CD4-positive, alpha-beta T cell (primary cell): ENCODE results near the gene NOD2. TPM values are rescaled to one million over a fixed set of nuclear protein-coding genes. Genes with fewer than 3 reads are reported as not detected.

ENCODE experiments used
- ATAC-seq: fragments of 200-7000 bp; cut with Tn5 transposase; one replicate; pipeline ENCODE4 v1.10.0; 2022; ENCODE audit warnings: mild to moderate bottlenecking; ENCODE audit not compliant: poor library complexity
- CTCF ChIA-PET: fragments of 350-600 bp; sonication (Branson Sonifier 250); formaldehyde crosslinking; loops from one replicate; lab custom pipeline; 2021; ENCODE audit warnings: antibody characterized with exemption, inconsistent platforms; lab: Charles Lee
- POLR2A ChIA-PET: fragments of 350-600 bp; sonication (Branson Sonifier 250); formaldehyde crosslinking; loops from one replicate; lab custom pipeline; 2021; ENCODE audit warnings: antibody characterized with exemption, inconsistent platforms; lab: Charles Lee
- DNase-seq, 14 experiments: peaks; one replicate each; pipeline ENCODE4 v3.0.0-alpha.2; 2013 to 2020; ENCODE audit warnings: mixed read lengths in 2 of 14
- H3K27ac ChIP-seq, 2 donors: one replicate each; pipeline versions ENCODE4 v1.5.1 to v1.7.0; 2013; ENCODE audit warnings: low read length in 2 of 2, low read depth in 1 of 2, mild to moderate bottlenecking in 1 of 2
- H3K27me3 ChIP-seq, 2 experiments: 1 replicate in 1 of 2; 2 replicates in 1 of 2; pipeline versions ENCODE4 v1.6.1 to v1.7.0; 2013; ENCODE audit warnings: low read length in 2 of 2, control low read depth in 1 of 2, mild to moderate bottlenecking in 1 of 2, moderate library complexity in 1 of 2; ENCODE audit not compliant: insufficient read depth in 2 of 2, control insufficient read depth in 1 of 2
- H3K36me3 ChIP-seq: one replicate; pipeline ENCODE4 v1.6.1; 2013; ENCODE audit warnings: low read length, control low read depth; ENCODE audit not compliant: insufficient read depth
- H3K4me1 ChIP-seq: one replicate; pipeline ENCODE4 v1.6.1; 2013; ENCODE audit warnings: low read length, control low read depth; ENCODE audit not compliant: insufficient read depth
- H3K4me3 ChIP-seq: one replicate; pipeline ENCODE4 v1.5.1; 2013; ENCODE audit warnings: mild to moderate bottlenecking, low read length, moderate library complexity
- H3K9me3 ChIP-seq, 2 experiments: 1 replicate in 1 of 2; 2 replicates in 1 of 2; pipeline versions ENCODE4 v1.6.1 to v1.7.0; 2013; ENCODE audit warnings: low read length in 2 of 2, mild to moderate bottlenecking in 2 of 2, control low read depth in 1 of 2, moderate library complexity in 1 of 2; ENCODE audit not compliant: control insufficient read depth in 1 of 2, insufficient read depth in 1 of 2
- H3K27ac Mint-ChIP-seq: one replicate; pipeline ENCODE4 v1.8.0; 2020; ENCODE audit warnings: mixed read lengths
- H3K27me3 Mint-ChIP-seq: one replicate; pipeline ENCODE4 v1.8.0; 2021; ENCODE audit warnings: mixed read lengths
- H3K36me3 Mint-ChIP-seq: one replicate; pipeline ENCODE4 v1.8.0; 2021; ENCODE audit warnings: low read depth, mixed read lengths
- H3K4me1 Mint-ChIP-seq: one replicate; pipeline ENCODE4 v1.8.0; 2021; ENCODE audit warnings: low read depth, mixed read lengths
- H3K4me3 Mint-ChIP-seq: one replicate; pipeline ENCODE4 v1.8.0; 2020; ENCODE audit warnings: mild to moderate bottlenecking, mixed read lengths
- H3K9me3 Mint-ChIP-seq: one replicate; pipeline ENCODE4 v1.8.0; 2020; ENCODE audit warnings: mixed read lengths
- intact Hi-C, 2 experiments: fragments of 100-400 bp; cut with DNase I in 1 of 2; cut with micrococcal nuclease in 1 of 2; formaldehyde crosslinking; loops; one replicate each; pipeline versions ENCODE4 v1.15.1 to v1.9.0; 2023 to 2025; cut with DNase I, micrococcal nuclease
- total RNA-seq, 174 experiments: library from RNA in 2 of 174; stranded (reverse) in 2 of 174; gene quantifications; one replicate each; pipeline ENCODE4 v1.2.3 and lab custom pipeline; 2021 to 2026
- TF ChIP-seq, protein P1 (sequence below): fragments of 200-600 bp; IDR thresholded peaks from one replicate; pipeline ENCODE4 v1.8.0; 2022; ENCODE audit warnings: antibody characterized with exemption, mild to moderate bottlenecking

The NOD2 gene
- total RNA-seq, 2 experiments from 2014 or later, result 4.5 to 5.3 TPM

DNA sequence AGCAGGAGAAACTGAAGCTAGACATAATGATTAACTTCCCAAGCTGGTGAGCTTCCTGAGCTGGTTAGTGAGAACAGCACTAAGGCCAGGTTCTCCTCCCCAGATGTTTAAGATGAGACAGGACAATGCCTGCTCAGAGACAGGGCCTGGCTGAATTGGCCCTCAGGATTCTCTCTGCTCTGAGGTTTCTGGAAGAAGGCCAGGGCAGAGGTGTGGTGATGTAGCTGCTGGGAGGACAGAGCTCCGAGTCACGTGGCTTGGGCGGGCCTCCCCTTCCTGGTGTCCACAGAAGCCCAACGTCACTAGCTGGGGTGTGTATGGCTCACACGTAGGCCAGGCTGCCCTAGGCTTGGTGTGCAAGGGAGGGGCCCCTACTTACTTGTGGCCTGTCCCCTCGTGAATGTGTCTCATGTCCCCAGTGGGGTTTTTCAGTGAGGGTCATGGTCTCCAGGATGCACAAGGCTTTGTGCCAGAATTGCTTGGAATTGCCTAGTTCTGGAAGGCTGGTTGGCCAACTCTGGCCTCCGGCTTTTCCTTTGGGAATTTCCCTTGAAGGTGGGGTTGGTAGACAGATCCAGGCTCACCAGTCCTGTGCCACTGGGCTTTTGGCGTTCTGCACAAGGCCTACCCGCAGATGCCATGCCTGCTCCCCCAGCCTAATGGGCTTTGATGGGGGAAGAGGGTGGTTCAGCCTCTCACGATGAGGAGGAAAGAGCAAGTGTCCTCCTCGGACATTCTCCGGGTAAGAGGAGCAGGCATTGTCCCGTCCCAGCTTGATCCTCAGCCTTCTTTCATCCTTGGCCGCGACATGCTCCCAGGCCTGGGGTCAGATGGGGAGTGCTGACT lies 3.4 kb downstream of the NOD2 start:
- ATAC-seq (peak; percentile 66), DNase-seq (peak in 10 of 14 experiments; percentile 40 to 91 (median 56))
- Histone ChIP-seq H3K27me3 (no peaks in the 10 kb centered on the region), H3K27ac (peak overlapping the region; percentile 8 to 85), H3K4me3 (peak overlapping the region; percentile 58), H3K9me3 (no peaks in the 10 kb centered on the region), H3K4me1 (peaks cover 77% of the 10 kb centered on the region), H3K36me3 (peaks cover 5% of the 10 kb centered on the region)
- peaks cover 75% of the 10 kb centered on the region for H3K4me1 Mint-ChIP-seq
- H3K4me3 Mint-ChIP-seq, result peak overlapping the region; percentile 86
- ChIA-PET POLR2A (interaction anchor here (1.3 to 4.1 kb wide), 5 partner anchors 10 to 45 kb away, joined by 4 to 23 read pairs (median 16); partner anchors contain the start of genes CYLD and SNX20), CTCF (interaction anchor here (1.0 to 1.2 kb wide), 3 partner anchors 16 to 31 kb away, joined by 3 to 6 read pairs (median 4); partner anchors contain the start of gene SNX20)
- H3K9me3 Mint-ChIP-seq, result no peaks in the 10 kb centered on the region
- H3K27ac Mint-ChIP-seq, result peak overlapping the region; percentile 87
- intact Hi-C loops, result no loop called here
- H3K36me3 Mint-ChIP-seq, result no peaks in the 10 kb centered on the region
- TF ChIP-seq, protein P1, sequence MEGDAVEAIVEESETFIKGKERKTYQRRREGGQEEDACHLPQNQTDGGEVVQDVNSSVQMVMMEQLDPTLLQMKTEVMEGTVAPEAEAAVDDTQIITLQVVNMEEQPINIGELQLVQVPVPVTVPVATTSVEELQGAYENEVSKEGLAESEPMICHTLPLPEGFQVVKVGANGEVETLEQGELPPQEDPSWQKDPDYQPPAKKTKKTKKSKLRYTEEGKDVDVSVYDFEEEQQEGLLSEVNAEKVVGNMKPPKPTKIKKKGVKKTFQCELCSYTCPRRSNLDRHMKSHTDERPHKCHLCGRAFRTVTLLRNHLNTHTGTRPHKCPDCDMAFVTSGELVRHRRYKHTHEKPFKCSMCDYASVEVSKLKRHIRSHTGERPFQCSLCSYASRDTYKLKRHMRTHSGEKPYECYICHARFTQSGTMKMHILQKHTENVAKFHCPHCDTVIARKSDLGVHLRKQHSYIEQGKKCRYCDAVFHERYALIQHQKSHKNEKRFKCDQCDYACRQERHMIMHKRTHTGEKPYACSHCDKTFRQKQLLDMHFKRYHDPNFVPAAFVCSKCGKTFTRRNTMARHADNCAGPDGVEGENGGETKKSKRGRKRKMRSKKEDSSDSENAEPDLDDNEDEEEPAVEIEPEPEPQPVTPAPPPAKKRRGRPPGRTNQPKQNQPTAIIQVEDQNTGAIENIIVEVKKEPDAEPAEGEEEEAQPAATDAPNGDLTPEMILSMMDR, result no peak
- no peaks in the 10 kb centered on the region for H3K27me3 Mint-ChIP-seq

DNA sequence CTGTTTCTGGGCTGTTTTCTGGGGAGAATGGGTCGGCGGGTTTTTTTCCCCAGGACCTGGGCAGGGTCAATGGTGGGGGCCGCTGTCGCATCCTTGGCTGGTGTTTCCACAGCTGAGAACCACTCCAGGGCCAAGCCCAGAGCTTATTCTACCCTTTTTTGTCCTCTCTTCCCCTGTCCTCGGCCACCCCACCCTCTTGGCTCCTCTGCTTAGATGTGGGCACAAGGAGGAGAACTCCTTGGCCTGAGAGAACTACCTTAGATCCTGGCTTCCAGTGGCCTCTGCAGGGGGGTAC lies 4.0 kb downstream of the NOD2 start:
- intact Hi-C loops, result no loop called here
- POLR2A ChIA-PET, result interaction anchor here (1.5 to 4.1 kb wide), 5 partner anchors 11 to 44 kb away, joined by 4 to 23 read pairs (median 16); partner anchors contain the start of genes CYLD and SNX20
- DNase-seq (no peak), ATAC-seq (no peak)
- CTCF ChIA-PET, result interaction anchor here (1.2 kb wide), 2 partner anchors 30 to 32 kb away, joined by 4 to 6 read pairs; no protein-coding TSS in a partner anchor
- TF ChIP-seq, protein P1, result no peak
- H3K4me3 ChIP-seq, result peak overlapping the region; percentile 58
- H3K9me3 ChIP-seq, result no peaks in the 10 kb centered on the region
- Mint-ChIP-seq H3K9me3 (no peaks in the 10 kb centered on the region), H3K4me1 (peaks cover 72% of the 10 kb centered on the region), H3K36me3 (no peaks in the 10 kb centered on the region), H3K27me3 (no peaks in the 10 kb centered on the region), H3K27ac (peak overlapping the region; percentile 87), H3K4me3 (peak overlapping the region; percentile 86)
- H3K27ac ChIP-seq, result peak overlapping the region; percentile 8 to 85
- no peaks in the 10 kb centered on the region for H3K27me3 ChIP-seq
- H3K4me1 ChIP-seq, result peaks cover 77% of the 10 kb centered on the region
- H3K36me3 ChIP-seq, result peaks cover 5% of the 10 kb centered on the region

DNA sequence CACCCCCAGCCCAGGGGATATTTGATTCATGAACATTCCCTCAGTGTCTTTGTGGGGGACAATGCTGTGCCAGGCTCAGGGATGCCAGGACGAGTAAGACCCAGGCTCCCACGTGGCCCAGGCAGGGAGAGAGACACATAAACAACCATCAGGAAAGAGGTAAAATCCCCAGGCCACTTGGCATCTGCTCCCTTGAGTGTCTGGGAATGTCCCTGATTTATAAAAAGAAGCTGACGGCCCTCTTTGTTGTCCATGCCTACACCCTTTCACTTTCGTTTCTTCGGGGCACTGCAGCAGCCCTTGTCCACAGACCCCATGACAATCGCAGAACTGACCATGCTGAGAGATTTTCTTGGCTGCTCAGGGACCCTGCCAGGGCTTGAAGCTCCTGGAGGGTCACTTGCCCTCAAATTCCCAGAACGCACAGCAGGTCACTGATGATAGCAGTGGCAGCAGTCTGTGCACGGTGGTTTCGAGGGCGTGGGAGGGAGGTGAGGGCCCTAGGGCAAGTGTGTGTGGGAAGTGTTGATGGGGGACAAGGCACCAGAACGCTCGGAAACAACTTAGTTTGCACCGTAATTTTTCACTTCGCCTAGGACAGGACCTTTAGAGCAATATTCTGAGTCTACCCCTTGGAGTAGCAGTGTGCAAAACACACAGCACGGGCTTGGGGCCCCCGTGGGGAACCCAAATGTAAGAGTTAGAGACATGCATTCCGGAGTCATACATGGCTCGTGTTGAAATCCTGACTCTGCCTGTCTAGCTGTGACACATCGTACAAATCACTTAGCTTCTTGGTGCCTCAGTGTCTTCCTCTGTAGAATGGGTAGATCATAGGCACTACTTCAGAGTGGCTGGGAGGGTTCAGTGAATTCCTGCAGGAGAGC lies 4.7 kb downstream of the NOD2 start:
- Mint-ChIP-seq H3K9me3 (no peaks in the 10 kb centered on the region), H3K4me3 (peak overlapping the region; percentile 86), H3K4me1 (peaks cover 64% of the 10 kb centered on the region), H3K27ac (peak overlapping the region; percentile 87), H3K27me3 (no peaks in the 10 kb centered on the region), H3K36me3 (peaks cover 4% of the 10 kb centered on the region)
- no peaks in the 10 kb centered on the region for H3K27me3 ChIP-seq
- H3K36me3 ChIP-seq, result peaks cover 5% of the 10 kb centered on the region
- peak in 4 of 14 experiments; percentile 22 to 81 (median 79) for DNase-seq
- TF ChIP-seq, protein P1, result no peak
- H3K9me3 ChIP-seq, result no peaks in the 10 kb centered on the region
- peak overlapping the region; percentile 58 for H3K4me3 ChIP-seq
- intact Hi-C loops, result loop anchor here in 1 of 2 experiments (2.0 kb wide), 1 partner anchor 13 kb away; no protein-coding TSS in a partner anchor
- peaks cover 72% of the 10 kb centered on the region for H3K4me1 ChIP-seq
- H3K27ac ChIP-seq, result peak overlapping the region; percentile 8 to 85
- ChIA-PET POLR2A (interaction anchor here (0.6 to 4.1 kb wide), 10 partner anchors 10 to 512 kb away, joined by 3 to 23 read pairs (median 6); partner anchors contain the start of genes CYLD and SNX20), CTCF (interaction anchor here (1.2 to 3.6 kb wide), 3 partner anchors 11 to 33 kb away, joined by 4 to 9 read pairs (median 6); no protein-coding TSS in a partner anchor)
- peak; percentile 35 for ATAC-seq
